AG20443 (cell line): ENCODE data around the gene LRRC4C.

Experiments used
- DNase-seq: peaks from one replicate; pipeline ENCODE4 v3.0.0; 2012; ENCODE audit warnings: low spot score, mixed read lengths

The LRRC4C gene

DNA sequence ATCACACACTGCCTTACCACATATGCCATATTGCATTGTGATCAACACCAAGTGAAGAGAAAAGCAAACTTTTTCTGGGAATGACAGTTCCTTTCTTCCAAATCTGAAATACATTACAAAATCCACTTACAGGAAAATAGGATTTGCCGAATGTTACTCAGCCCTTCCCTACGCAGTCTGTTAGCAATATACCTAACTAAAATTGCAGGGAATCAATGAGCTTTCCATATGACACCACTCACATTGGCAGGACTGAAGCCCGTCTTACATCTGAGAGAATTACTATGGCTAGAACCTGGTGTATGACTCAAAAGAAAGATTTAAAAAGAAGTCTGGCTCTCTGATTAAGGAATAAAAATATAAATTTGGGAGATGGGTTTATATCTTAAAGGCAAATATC lies 136.0 kb downstream of the LRRC4C start:
- DNase-seq, result no peak

DNA sequence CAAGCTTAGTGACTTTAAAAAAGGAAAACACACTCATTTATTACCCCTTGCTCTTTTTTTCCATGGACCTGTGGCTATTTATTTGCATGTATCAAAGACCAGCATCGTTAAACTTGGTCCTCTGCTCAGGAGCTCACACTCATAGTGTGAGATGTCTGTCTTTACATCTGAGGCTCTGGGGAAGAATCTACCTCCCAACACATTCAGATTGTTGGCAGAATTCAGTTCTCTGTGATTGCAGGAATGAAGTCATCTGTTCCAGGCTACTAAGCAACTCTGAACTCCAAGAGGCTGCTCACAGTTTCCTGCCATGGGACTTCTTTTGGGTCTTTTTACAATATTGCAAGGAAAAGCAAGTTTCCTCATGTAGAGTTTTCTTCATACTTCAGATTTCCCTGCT lies 138.8 kb downstream of the LRRC4C start:
- no peak for DNase-seq

DNA sequence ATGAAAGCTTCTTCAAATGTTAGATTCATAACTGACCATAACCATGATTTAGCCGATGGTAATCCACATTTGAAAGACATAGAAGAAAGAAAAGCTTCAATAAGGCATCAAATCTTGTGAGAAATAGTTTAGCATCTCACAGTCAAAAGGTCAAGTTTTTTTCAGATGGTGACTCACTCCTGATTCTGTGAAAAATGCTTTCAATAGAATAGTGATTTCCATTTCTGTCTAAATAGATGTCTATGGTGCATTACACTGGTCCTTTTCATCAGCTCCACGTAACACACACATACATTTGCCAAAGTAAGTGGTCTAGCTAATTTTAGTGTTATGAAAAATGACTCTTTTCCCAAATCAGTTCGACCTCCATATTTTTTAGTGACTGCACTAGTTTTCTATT lies 139.2 kb downstream of the LRRC4C start:
- DNase-seq, result no peak

DNA sequence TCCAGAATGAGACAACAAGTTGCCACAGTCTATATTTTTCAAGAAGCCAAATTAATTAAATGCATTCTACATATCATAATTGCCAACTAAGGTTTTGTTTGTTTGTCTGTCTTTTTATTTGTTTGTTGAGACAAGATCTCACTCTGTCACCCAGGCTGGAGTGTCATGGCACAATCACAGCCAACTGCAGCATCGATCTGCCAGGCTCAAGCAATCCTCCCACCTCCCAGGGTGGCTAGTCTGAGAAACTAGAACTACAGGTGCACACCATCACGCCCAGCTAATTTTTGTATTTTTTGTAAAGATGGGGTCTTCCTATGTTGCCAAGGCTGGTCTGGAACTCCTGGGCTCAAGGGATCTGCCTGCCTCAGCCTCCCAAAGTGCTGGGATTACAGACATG lies 140.0 kb downstream of the LRRC4C start:
- DNase-seq, result no peak

DNA sequence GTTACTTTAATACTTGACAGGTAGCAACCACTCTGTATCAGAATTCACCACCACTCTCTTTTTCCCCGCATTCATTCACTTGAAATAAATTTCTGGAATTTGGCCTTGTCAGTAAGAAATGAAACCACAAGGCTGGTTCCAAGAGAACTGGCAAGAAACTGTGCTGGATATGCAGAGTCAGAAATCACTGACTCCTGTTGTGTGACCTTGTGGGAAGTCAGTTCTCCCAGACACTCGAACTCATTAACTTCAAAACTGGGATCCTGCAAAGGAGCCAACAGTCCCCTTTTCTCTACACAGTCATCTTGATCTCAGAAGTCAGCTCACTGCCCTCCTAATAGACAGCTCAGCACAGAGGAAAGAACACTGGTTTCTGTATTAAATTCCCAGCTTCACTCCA lies 142.7 kb downstream of the LRRC4C start:
- DNase-seq, result no peak

DNA sequence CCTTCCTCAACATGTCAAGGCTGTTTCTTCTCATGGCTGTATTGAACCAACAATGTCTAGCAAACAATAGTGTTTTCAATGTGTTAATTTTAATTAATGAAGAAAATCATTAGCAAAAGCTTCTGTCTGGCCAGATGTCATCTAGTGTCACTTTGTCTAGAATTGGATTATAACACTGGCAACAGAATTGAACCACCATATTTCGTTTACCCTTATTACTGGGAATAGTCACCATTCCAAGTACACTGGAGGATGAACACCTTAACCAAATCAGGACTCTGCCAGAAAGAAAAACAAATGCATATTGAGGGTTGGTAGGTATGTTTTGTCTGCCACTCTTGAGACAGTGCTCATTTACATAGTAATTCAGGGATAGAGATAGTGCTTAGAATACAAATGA lies 146.2 kb downstream of the LRRC4C start:
- DNase-seq, result no peak

DNA sequence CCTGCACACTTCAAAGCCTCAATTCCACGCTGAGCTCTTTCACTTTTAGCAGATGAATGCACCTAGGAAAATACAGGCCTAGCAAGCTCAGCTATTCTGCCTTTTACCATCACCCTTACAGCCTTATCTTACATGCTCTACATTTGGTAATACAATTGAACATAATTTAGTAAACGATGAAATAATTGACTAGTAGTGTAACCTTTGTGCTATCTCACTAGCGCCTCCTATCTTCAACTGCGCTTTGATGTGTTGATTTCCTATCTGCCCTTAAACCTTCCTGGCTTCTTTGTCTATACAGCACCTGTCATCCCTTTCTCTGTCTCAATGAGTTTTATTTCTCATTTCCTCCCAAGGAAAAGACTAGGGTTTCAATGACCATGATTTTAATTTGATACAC lies 149.7 kb downstream of the LRRC4C start:
- DNase-seq, result no peak

DNA sequence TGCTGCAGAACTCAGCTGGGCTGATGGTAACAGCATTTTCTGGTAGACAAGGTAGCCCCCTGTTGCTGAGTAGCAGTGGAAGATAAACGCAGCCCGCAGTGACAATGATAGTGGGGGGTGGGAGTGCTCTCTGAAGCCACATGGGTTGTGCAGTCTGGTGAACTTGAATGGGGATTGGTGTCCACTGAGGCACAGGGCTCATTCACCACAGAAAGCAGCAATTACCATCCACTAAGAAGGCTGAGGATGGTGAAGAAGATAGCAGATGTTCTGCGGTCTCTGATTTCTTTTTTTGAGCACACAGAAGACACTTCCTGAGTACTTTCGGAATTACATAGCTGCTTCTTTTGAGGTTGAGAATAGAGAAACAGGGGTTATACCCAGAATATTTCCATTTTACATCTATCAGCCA lies 150.3 kb downstream of the LRRC4C start:
- DNase-seq, result no peak

DNA sequence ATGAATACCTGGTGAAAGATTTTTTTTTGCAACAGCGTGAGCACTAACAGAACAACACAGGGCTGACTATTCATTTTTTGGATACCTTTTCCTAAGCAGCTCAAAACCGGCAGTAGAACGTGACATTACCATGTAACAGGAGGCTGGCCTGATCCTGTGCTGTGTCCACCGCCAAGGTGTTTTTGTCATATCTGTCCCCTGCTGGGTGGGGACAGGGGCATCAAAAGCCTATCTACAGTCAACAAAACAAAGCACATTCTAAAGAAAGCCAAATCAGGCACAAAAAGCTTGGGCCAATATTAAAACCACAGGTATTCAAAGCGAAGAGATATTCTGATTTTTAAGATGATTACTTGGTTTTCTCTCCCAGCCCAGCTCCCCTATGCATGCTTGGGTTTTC lies 151.2 kb downstream of the LRRC4C start:
- no peak for DNase-seq

DNA sequence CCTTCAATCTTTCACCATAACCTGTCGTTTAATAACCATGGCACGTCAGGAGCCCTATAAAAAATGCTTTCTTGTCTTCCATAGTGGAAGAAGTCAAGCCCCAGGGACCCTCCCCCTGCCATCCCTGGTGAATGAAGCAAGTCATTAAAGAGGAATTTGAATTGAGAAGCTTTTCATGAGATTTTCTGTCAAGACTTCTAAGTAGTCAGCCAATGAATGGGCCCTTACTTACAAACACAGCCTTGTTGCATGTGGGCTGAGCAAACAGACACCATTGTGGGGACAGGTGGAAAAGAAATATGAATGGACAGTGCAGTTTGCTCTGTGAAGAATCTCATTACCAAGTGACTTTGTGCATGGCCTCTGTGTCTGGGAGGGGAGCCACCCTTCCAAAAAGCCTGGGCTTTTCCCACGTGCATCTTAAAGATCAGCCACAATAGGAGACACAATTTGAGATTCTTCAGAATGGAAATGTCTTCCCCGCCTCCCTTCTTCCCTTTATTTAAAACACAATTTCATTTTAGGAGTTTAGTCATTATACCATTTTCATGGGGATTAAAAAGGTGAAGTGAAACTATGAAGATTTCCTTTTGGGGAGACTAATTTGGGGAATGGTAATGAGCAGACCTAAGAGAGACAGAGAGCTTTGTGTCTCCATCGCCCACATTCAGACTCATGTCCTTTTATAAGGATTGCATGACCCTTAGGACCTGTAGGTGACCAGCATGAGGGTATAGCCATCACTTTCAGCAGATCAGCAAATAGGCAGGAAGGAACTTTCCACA lies 152.0 kb downstream of the LRRC4C start:
- DNase-seq, result no peak

DNA sequence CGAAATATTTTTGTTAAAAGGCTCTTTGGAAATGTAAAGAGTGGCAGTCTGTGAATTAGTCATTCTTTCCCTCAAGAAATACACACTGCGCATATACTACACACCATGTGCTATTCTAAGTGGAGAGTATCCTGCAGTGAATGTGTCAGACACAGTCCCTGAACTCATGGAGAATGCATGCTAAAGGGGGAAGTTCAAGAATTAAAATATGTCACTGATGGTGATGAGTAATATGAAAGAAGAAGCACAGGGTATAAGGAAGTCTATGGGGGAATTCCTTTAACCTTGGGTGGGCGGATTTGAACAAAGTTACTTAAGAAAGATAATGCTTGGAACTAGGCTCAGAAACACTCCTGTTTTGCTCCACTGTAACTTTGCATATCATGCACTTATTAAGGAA lies 153.0 kb downstream of the LRRC4C start:
- no peak for DNase-seq

DNA sequence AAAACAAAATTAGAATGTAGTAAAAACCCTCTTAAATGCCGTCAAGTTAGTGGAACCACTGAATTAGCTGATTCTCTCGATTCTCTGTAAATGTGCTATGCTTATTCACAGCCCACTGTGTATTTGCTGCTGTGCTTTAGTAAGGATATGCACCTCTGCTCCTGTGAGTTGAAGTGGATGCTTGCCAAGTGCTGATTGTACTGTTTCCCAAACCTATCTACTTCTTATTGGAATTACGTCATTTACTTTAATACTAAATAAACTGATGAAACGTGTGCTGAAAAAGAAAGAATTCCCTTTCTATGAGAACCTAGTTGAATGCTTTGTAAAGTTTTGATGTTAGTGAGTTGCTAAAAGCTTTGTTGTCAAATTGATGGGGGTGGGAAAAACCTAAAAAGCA lies 158.4 kb downstream of the LRRC4C start:
- no peak for DNase-seq

DNA sequence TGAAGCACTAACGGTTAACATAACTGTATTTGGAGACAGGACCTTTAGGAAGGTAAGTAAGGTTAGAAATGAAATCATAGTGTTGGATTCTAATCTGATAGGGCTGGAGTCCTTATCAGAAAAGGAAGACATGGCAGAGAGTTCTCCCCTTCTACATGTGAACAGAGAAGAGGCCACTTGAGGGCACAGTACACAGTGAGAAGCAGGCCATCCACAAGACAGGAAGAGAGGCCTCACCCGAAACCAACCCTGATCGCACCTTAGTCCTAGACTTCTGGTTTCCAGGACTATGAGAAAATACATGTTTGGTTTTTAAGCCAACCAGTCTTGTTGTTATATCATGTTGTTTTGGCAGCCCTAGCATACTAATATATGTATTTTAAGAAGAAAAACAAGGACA lies 170.0 kb downstream of the LRRC4C start:
- DNase-seq, result no peak

DNA sequence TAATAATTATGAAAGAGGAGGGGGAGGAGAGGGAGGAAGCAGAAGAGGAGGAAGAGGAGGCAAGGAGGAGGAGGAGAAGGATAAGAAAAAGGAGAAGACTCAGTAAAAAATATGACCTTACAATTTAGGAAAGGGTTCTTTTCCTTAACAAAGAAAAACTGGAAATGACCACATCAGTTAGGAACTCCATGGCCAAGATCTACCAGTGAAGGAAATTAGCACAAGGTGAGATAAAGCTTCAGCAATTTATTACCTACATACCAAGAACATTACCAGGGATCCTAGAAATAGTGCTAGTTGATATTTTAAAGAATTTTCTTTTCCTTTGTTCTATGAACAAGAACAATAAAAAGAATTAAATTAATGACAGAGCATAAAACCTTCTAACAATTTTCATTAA lies 172.7 kb downstream of the LRRC4C start:
- no peak for DNase-seq

DNA sequence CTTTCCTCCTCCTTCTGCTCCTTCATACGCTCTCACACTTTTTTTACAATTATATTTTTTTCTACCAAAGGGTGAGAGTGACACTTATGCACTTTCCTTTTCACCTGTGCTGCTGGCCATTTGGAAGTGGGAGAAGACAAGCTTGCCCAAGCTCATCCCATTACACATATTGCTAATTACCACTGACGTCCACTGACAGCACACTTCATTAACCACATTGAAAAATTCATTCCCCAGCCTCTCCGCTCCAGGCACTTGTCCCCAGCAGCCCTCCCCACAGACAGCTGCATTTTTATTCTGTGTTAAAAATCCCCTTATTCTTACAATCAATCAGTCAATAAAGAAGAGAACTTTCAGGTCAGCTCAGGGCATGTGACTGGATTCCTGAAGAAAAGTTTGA lies 175.1 kb downstream of the LRRC4C start:
- DNase-seq, result no peak

DNA sequence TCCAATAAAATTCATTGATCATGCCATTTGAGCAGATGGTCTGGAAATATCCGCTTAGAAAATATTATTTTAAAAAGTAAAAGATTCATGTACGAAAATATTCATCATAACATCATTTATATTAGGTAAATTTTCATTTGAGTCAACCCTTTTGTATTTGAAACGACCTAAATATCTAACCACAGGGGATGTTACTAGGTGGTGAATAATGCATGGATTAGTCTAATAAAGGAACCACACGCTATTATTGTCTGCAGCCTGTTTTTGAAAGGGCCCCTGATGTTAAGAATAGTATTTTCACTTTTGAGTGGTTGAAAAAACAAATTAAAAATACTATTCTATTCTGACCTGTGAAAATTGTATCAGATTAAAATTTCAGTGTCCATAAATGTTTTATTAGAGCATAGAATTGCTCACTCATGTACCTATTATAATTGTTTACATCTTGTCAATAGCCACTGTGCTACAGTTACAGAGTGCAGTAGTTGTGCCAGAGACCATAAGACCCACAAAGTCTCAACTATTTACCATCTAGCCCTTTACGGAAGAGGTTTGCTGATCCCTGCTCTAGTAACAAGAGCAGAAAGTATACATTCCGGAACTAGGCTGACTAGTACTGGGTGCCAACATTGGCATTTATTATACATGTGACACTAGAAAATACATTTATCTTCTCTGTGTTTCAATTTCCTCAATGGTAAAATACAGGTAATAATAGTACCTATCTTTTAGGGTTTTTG lies 176.1 kb downstream of the LRRC4C start:
- no peak for DNase-seq

DNA sequence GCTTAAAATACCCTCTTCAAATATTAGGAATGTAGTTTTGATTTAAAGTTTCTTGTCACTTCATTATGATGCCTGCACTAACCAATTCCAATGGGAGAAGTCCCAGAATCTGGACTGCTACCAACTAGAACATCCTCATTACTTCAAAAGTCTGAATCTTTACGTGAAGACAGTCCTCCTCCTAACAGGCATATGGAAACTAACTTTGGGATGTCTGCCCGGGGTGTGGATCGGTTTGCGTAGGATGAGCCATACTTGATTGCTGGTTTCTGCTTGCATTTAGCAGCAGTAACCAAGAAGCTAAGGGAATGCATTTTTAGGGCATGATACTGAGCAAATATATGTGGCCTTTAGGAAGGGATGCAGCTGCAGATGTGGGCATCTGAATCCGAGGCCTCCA lies 177.1 kb downstream of the LRRC4C start:
- DNase-seq, result no peak

DNA sequence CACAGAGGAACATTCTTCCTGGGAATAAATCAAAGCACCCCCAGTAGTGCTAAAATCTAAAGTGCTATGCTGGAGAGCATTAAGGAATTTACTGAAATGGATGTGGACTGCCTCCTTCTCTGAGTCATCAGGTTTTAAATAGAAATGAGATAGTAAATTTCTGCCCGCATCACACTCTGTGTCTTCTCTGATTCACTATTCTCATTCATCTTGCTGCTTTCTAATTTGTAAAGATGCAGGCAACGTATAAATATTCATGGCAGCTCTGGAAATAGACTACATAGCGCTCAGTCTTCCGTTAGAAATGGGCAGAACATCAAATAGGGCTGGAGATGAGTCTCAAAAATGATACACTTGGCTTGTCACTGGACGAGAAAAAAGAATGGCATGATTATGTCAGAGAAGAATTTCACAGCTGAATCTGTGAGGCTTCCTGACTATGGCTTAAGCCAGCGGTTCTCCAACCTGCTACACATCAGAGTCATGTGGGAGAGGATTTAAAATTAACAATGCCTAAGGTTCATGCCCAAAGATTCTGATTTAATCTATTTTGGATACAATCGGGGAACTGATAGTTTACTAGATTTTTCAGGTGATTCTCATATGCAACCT lies 178.2 kb downstream of the LRRC4C start:
- no peak for DNase-seq

DNA sequence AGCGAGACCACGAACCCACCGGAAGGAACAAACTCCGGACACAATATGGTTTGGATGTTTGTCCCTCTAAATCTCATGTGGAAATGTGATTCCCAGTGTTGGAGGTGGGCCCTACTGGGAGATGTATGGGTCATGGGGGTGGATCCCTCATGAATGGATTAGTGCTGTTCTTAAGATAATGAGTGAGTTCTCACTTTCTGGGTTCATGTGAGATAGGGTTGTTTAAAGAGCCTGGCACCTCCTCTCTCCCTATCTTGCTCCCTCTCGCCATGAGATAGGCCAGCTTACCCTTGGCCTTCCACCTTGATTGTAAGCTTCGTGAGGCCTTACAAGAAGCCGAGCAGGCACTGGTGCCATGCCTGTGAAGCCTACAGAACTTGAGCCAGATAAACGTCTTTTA lies 184.6 kb downstream of the LRRC4C start:
- no peak for DNase-seq

DNA sequence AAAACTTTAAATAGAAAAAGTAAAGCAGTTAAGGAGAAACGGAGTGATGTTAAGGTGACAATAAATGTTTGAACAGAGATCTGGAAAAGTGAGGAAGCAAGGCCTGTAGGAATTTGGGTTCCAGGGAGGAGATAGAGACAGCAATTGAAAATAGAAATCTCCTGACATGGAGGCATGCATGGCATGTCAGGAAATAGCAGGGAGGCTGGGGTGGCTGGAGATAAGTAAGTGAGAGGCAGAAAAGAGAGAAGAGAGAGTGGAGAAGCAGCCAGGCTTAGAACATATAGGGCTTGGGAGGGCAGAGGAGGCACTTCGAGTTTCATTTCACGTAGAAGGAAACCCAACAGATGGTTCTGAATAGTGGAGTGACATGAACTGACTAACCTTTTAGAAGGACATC lies 185.5 kb downstream of the LRRC4C start:
- no peak for DNase-seq

DNA sequence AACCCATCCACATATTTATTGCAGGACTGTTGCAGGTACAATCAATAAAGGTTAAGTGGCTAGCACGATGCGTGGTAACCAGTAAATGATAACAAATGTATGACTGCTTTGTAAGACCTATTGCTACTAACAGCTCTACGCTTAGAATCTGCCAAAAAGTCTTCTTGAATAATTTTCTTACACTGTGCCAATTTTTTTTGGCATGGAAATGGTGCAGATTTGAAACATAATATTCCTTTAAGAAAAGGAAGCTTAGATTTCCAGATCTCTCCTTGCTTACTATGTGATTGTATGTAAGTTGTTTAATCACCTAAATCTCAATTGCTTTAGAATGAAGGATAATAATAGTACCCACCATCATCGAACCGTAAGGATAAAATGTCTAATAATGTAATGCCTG lies 192.0 kb downstream of the LRRC4C start:
- DNase-seq, result no peak

DNA sequence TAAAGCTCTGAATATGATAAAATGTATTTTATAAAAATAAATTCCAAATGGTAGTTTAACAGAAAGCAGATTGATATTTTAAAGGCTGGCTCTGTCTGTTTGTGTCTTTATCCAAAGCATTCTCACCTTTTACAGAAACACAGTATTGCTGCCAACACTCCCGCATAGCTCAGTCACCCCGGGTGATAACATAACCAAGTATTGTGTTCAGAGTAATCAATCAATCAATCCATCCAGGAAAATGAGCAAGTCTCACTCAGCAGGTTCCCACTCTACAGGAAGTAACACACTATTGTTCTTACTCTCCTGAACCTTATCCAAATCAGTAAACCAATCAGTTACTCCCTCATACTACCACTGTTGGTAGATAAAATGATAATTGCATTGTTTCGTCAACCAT lies 203.4 kb downstream of the LRRC4C start:
- no peak for DNase-seq

DNA sequence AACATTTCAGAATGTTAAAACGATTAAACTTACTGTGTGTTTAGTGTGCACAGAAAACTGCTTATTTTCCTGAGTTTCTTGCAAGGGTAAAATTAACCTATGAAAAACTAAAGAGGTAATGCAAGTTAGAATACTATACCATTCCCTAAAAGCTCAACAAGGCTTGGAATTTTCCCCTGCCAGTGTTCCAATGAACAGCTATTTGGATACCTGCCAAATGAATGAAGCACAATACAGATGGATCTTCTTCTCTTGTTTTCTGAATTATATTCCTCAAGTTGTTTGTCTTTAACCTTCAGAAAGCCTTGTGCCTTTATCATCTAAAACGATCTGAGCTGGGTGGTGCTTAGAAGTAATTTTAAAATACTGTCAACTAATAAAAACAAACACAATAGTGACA lies 204.5 kb downstream of the LRRC4C start:
- DNase-seq, result no peak
